Erythroblast (primary cell): ENCODE data around the gene CD36.

Source experiments
- DNase-seq, 2 experiments: peaks; one replicate each; lab custom pipeline; 2025; lab: John Stamatoyannopoulos, UW
- GATA1 ChIP-seq: IDR thresholded peaks from 2 replicates; pipeline ENCODE4 v1.6.1; 2011; ENCODE audit warnings: low read depth, mild to moderate bottlenecking, control low read depth, low read length, moderate library complexity
- POLR2A ChIP-seq: IDR thresholded peaks from 2 replicates; pipeline ENCODE4 v1.6.1; 2011; ENCODE audit warnings: mild to moderate bottlenecking, low read length

CD36 gene

GRCh38 chr7:80637911-80638765, at the start of gene CD36:
Gene CD36, plus strand, starts transcription at chr7:80638642. Its CDS starts 8,099 bp downstream, at chr7:80646741.
- peak in 1 of 2 experiments; percentile 27 for DNase-seq

GRCh38 chr7:80589631-80590030, 48.8 kb upstream of the CD36 start:
- no peak for DNase-seq
- TF ChIP-seq POLR2A (no peak), GATA1 (no peak)

More at GRCh38 chr7:80637911-80638765, at the start of gene CD36:
- peak; percentile 43 for TF ChIP-seq POLR2A
- TF ChIP-seq GATA1, result no peak

DNA sequence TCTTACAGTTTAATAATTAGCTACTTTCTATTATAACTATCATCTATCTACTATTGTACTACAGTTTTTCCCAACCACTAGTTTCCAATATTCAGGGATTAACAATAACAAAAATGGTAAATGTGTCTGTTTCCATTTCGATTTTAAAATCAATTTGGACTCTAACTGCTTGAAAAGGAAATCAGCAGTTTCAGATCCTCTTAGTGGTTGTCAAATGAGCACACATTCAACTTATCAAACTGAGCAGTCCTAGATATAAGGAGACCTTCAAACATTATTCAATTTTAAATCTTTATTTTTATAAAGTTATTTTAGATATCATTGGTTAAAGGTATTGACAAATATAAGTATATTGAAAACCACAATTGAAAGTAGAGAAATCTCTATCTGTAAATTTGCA, 46.8 kb upstream of the CD36 start:
- TF ChIP-seq GATA1, result no peak
- no peak for TF ChIP-seq POLR2A
- DNase-seq, result no peak

- no peak for DNase-seq
- TF ChIP-seq POLR2A, result no peak
- TF ChIP-seq GATA1, result no peak
Measured at GRCh38 chr7:80593869-80594586, 44.4 kb upstream of the CD36 start.

DNA sequence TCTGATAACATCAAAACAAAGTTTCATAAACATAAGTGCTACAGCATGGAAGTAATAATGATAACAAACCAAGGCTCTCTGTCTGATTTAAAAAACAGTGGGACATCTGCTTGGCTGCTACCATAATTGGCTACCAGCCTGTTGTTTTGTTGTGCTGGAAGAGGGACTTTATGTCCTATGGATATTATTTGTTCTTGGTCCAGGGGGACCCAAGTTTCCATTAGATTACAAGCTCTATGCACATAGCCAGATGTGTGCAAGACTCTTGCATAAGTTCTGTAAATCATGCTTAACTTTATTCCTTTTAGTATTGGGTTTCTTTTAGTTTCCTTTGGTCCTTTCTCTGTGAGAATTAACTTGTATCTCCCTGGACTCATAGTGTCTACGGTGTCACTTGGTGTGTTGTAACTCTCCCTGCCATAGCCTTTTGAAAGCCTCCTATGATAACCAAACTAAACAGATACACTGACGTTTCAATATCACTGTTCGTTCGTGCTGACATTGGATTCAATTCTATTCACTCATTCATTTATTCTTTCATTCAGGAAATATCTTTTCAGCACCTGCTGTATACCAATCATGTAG, 41.4 kb upstream of the CD36 start:
- no peak for DNase-seq
- TF ChIP-seq GATA1, result no peak
- TF ChIP-seq POLR2A, result no peak

GRCh38 chr7:80597875-80598274, 40.6 kb upstream of the CD36 start:
- TF ChIP-seq POLR2A (no peak), GATA1 (no peak)
- DNase-seq, result no peak

DNA sequence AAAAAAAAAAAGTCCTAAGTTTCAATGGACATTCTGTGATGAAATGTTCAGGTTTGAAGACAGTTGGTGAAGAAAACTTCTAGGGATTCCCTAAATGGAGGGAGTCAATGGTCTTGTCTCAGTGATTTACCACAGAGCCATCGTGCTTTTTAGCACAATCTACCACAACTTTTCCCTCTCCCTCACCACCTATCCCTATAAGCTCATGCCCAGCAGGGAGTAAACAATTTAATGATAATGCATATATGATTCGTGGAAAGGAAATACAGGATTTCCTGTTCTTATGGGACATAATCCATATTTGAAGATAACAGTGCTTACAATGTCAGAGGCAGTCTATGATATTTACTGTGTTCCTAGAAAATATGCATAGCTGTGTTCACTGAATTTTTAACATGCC, 38.4 kb upstream of the CD36 start:
- DNase-seq, result no peak
- no peak for TF ChIP-seq POLR2A
- no peak for TF ChIP-seq GATA1

- no peak for DNase-seq
- TF ChIP-seq POLR2A, result no peak
- TF ChIP-seq GATA1, result no peak
Measured at GRCh38 chr7:80601999-80602398, 36.4 kb upstream of the CD36 start.

GRCh38 chr7:80603940-80604339, 34.5 kb upstream of the CD36 start:
- TF ChIP-seq POLR2A, result no peak
- no peak for TF ChIP-seq GATA1
- DNase-seq, result no peak

- no peak for TF ChIP-seq POLR2A
- no peak for TF ChIP-seq GATA1
- no peak for DNase-seq
Measured at GRCh38 chr7:80604436-80604835, 34.0 kb upstream of the CD36 start.

- TF ChIP-seq GATA1 (no peak), POLR2A (no peak)
- no peak for DNase-seq
Measured at GRCh38 chr7:80607136-80607535, 31.3 kb upstream of the CD36 start.

- DNase-seq, result peak; percentile 65 to 88
- TF ChIP-seq GATA1, result no peak
- no peak for TF ChIP-seq POLR2A
Measured at GRCh38 chr7:80608336-80608735, 30.1 kb upstream of the CD36 start.

DNA sequence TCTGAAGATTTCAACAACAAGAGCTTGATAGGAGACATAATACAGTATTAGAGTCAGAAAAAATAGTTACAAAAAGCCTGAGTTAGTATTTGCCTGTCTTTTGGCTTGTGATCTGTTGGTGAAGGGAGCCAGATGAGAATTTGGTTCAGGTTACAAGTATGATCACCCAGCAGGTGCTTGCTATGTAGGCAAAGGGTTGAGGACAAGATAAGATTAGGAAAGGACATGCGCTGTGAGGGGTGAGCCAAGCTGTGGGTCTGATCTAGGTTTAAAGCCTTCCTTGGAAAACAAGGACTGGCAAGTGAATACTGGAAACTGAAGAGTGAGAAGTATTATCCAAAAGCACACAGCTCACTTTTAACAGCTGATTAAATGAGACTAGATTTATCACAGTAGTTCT, 28.7 kb upstream of the CD36 start:
- TF ChIP-seq GATA1, result no peak
- no peak for TF ChIP-seq POLR2A

GRCh38 chr7:80611353-80611752, 27.1 kb upstream of the CD36 start:
- DNase-seq, result no peak
- TF ChIP-seq GATA1 (no peak), POLR2A (no peak)

More for the DNA sequence above, 28.7 kb upstream of the CD36 start:
- DNase-seq, result peak; percentile 54 to 78
